GM10248 (cell line): Measurements from ENCODE around the gene ZNF534.

ENCODE experiments used
- CTCF ChIA-PET: fragments of 300-600 bp; sonication (Branson Sonifier 250); formaldehyde crosslinking; extraction: SDS; loops from one replicate; lab custom pipeline; 2021; ENCODE audit warnings: antibody characterized with exemption; lab: Yijun Ruan, JAX
- POLR2A ChIA-PET: fragments of 350-650 bp; sonication (Branson Sonifier 250); formaldehyde crosslinking; extraction: SDS; loops from one replicate; lab custom pipeline; 2020; ENCODE audit warnings: antibody characterized with exemption; lab: Yijun Ruan, JAX
- DNase-seq: peaks from one replicate; pipeline ENCODE4 v3.0.0; 2012; ENCODE audit errors: extremely low spot score
- TF ChIP-seq, protein P1 (sequence below): IDR thresholded peaks from 2 replicates; pipeline ENCODE4 v1.5.1; 2012; ENCODE audit warnings: mild to moderate bottlenecking, low read depth; ENCODE audit errors: extremely low read depth, missing control alignments, control extremely low read depth

The ZNF534 gene

GRCh38 chr19:52428937-52429336 lies at the start of gene ZNF534:
Gene ZNF534 (plus strand): TSS chr19:52429148. CDS start chr19:52431475, 2,327 bp downstream.
- TF ChIP-seq, protein P1, sequence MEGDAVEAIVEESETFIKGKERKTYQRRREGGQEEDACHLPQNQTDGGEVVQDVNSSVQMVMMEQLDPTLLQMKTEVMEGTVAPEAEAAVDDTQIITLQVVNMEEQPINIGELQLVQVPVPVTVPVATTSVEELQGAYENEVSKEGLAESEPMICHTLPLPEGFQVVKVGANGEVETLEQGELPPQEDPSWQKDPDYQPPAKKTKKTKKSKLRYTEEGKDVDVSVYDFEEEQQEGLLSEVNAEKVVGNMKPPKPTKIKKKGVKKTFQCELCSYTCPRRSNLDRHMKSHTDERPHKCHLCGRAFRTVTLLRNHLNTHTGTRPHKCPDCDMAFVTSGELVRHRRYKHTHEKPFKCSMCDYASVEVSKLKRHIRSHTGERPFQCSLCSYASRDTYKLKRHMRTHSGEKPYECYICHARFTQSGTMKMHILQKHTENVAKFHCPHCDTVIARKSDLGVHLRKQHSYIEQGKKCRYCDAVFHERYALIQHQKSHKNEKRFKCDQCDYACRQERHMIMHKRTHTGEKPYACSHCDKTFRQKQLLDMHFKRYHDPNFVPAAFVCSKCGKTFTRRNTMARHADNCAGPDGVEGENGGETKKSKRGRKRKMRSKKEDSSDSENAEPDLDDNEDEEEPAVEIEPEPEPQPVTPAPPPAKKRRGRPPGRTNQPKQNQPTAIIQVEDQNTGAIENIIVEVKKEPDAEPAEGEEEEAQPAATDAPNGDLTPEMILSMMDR: no peak

DNA sequence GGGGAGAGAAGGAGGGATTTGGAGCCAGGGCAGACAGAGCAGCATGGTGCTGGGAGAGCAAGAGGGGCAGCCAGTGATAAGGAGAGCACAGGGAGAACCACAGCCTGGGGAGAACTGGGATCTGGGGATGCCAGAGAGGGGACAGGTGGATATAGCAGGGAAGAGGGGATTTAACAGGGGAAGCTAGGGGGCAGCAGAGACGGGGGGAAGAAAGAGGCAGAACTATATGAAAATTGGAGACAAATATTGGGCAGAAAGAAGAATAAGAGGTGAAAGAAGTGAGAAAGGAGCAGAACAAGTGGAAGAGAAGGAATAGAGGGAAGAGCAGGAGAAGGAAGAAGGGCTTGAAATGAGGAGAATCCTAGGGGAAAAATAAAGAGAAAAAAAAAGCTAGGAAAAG lies 37.8 kb upstream of the ZNF534 start:
- no peak for DNase-seq
- TF ChIP-seq, protein P1: no peak
- ChIA-PET CTCF (interaction anchor here (1.2 kb wide), 1 partner anchor 8 kb away, joined by 3 read pairs; no protein-coding TSS in a partner anchor), POLR2A (no interaction called here)

More at GRCh38 chr19:52428937-52429336, at the start of gene ZNF534:
- DNase-seq: no peak
- POLR2A ChIA-PET: no interaction called here
- CTCF ChIA-PET: no interaction called here

DNA sequence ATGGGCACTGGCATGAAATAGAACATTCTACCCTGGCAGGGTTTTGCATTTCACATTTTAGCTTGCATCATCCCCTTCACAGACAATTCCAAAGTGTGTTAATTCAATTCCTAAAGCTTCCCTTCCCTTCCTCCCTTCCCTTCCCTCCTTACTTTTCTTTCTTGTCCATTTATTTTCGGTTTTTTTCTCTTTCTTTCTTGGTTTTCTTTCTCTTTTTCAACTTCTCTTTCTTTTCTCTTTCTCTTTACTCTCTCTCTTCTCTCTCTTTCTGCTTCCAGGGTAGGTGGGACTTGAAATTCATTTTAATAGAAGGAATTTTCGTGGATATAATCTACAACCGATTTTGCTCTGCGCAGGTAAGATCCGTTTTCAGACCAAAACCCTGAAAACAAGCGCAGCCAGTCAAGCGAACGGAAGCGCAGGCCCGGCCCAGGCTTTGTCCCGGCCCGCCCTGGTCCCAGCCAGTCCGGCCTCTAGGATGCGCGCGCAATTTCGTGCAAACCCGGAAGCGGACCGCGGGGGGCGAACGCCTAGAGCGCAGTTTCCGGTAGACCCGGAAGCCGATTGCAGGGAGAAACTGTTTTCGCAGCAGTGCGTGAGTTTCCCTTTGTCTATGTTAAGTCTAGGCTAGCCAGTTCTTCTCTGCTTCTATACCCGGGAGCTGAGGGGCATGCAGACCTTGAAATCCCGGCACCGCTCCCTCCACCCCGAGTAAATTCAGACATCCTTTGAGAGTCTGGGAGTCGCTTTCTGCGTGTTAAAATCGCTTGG lies 31.5 kb upstream of the ZNF534 start, which contains the start of gene ZNF528:
ZNF528 (plus strand) TSS at position 540 of the 771 bp plus-strand sequence. CDS start 4,165 bp downstream, outside the sequence.
- ChIA-PET CTCF (interaction anchor here (1.2 kb wide), 1 partner anchor 10 kb away, joined by 3 read pairs; no protein-coding TSS in a partner anchor), POLR2A (no interaction called here)
- peak; percentile 93 for DNase-seq
- TF ChIP-seq, protein P1: no peak

GRCh38 chr19:52398081-52398441 lies 30.9 kb upstream of the ZNF534 start:
- POLR2A ChIA-PET: no interaction called here
- TF ChIP-seq, protein P1: no peak
- CTCF ChIA-PET: interaction anchor here (1.2 kb wide), 1 partner anchor 9 kb away, joined by 3 read pairs; no protein-coding TSS in a partner anchor
- peak; percentile 17 for DNase-seq

DNA sequence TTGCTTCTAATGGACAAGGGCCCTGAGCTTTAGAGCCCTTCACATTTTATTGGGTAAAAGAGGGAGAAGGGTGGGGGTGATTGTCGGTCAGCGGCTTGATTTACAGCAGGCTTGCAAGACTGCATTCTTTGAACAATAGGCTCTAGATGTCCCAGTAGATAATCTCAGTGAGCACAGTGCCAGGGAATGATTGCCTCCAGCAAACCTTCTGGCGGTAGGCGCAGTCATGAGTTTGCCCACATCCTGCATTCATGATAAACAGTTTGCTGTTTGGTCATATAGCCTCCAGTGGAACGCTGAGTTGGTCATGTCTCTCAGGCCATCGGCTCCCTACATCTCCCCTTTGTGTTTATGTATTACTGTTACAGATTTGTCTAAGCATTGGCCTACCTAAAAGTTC lies 18.7 kb upstream of the ZNF534 start:
- DNase-seq: no peak
- TF ChIP-seq, protein P1: no peak
- POLR2A ChIA-PET: no interaction called here
- CTCF ChIA-PET: no interaction called here

DNA sequence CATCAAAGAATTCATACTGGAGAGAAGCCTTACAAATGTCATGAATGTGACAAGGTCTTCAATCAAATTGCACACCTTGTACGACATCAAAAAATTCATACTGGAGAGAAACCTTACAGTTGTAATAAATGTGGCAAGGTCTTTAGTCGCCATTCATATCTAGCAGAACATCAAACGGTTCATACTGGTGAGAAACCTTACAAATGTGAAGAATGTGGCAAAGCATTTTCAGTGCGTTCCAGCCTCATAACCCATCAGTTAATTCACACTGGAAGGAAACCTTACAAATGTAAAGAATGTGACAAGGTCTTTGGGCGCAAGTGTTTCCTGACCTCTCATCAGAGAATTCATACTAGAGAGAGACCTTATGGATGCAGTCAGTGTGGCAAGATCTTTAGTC lies 13.2 kb upstream of the ZNF534 start:
- TF ChIP-seq, protein P1: no peak
- ChIA-PET CTCF (no interaction called here), POLR2A (no interaction called here)
- no peak for DNase-seq
